HG02852 (cell line): ENCODE results near the gene FAM24A.
A peak's percentile ranks its signal among the peaks of the same experiment; 100 is the strongest.
"Not testable (repeated sequence)": the region's sequence is repeated elsewhere in the genome, so short reads cannot be mapped to it uniquely, and the experiment has no call there.

Experiments used
- ATAC-seq: cut with Tn5 transposase; IDR thresholded peaks from one replicate; pipeline ENCODE4 v1.9.1; 2021; ENCODE audit warnings: mild to moderate bottlenecking, moderate library complexity; ENCODE audit not compliant: unreplicated experiment

Gene FAM24A, protein sequence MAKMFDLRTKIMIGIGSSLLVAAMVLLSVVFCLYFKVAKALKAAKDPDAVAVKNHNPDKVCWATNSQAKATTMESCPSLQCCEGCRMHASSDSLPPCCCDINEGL

DNA sequence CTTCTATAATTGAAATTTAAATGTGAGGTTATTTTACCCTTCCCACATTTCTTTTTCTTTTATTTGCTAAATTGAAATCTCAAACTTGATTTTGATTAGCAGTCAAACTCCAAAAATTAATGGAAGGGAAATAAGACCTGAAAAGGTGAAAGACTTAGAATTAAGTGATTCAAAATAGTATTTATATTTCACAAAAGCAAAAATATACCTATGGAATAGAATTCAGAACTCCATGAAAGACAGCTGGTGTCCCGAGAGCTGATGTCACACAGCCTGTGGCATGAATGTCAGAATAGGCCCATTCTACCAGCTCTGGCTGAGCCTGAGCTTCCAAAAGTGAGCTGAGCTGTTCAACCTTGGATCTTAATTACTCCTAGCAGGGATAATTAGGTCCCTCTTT is at the start of gene FAM24A:
Gene FAM24A (plus strand): TSS at position 301 of the 400 bp plus-strand sequence. CDS start 1,025 bp downstream, outside the sequence.
- ATAC-seq: no peak

- no peak for ATAC-seq
Observed at GRCh38 chr10:122861711-122862161, 48.7 kb upstream of the FAM24A start.

- no peak for ATAC-seq
Observed at GRCh38 chr10:122863216-122864193, 46.9 kb upstream of the FAM24A start.

- no peak for ATAC-seq
Observed at GRCh38 chr10:122864194-122864592, 46.2 kb upstream of the FAM24A start.

- no peak for ATAC-seq
Observed at GRCh38 chr10:122864901-122865300, 45.5 kb upstream of the FAM24A start.

DNA sequence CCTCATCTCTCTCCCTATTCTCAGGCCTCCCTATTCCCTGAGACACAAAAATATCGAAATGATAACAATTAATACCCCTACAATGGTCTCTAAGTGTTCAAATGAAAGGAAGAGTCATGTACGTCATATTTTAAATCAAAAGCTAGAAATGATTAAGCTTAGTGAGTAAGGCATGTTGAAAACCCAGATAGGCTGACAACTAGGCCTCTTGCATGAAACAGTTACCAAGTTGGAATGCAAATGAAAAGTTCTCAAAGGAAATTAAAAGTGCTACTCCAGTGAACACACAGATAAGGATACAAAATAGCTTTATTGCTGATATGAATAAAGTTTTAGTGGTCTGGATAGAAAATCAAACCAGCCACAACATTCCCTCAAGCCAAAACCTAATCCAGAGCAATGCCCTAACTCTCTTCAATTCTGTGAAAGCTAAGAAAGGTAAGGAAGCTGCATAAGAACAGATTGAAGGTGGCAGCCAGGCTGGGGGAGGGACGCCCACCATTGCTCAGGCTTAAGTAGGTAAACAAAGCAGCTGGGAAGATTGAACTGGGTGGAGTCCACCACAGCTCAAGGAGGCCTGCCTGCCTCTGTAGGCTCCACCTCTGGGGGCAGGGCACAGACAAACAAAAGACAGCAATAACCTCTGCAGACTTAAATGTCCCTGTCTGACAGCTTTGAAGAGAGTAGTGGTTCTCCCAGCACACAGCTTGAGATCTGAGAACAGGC is 43.5 kb upstream of the FAM24A start:
- ATAC-seq: not testable (repeated sequence)

DNA sequence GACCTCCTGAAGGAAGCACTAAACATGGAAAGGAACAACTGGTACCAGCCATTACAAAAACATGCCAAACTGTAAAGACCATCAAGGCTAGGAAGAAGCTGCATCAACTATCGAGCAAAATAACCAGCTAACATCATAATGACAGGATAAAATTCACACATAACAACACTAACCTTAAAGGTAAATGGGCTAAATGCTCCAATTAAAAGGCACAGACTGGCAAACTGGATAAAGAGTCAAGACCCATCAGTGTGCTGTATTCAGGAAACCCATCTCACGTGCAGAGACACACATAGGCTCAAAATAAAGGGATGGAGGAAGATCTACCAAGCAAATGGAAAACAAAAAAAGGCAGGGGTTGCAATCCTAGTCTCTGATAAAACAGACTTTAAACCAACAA is 41.6 kb upstream of the FAM24A start:
- ATAC-seq: not testable (repeated sequence)

- ATAC-seq: not testable (repeated sequence)
Observed at GRCh38 chr10:122871947-122872346, 38.5 kb upstream of the FAM24A start.

GRCh38 chr10:122875843-122876466 is 34.5 kb upstream of the FAM24A start:
- no peak for ATAC-seq

- no peak for ATAC-seq
Observed at GRCh38 chr10:122876467-122876855, 33.9 kb upstream of the FAM24A start.

DNA sequence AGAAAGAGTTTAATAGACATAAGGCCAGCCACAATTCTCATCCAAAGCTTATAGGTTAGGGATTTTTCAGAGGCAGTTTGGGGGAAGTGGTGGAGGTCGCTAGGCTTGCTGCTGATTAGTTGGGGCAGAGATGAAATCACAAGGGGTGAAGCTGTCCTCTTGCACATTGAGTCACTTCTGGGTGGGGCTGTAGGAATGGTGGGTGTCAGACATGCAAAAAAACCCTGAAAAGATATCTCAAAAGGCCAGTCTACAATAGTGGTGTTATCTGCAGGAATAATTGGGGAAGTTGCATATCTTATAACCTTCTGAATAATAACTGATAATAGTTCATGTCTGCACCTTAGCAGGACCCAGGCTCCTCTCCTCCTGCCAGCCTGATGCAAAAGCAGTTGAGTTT is 33.1 kb upstream of the FAM24A start:
- ATAC-seq: no peak

DNA sequence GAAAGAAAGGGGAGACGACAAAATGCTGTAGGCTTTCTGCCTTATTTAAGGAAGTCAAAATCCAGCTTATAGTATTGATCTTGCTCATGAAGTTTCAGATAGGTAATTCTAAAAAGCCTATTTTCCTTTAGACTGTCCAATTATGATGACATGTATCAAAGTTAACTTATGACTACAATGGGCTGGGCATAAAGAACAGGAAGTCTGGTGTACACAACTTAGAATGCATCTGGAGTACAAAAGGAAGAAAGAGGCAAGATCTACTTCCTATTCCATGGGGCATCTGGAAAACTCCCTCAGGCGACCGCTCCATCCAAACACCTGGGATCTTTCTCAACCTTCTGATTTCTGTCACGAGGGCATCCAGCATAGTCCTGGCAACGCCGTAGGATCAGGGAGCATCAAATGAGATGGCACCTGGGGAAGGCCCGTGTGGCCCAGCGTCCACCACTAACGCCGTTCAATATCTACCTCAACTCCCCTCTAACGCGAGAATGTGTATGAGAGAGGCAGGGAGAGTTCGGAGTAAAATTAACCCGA is 31.5 kb upstream of the FAM24A start:
- peak; percentile 13 for ATAC-seq

DNA sequence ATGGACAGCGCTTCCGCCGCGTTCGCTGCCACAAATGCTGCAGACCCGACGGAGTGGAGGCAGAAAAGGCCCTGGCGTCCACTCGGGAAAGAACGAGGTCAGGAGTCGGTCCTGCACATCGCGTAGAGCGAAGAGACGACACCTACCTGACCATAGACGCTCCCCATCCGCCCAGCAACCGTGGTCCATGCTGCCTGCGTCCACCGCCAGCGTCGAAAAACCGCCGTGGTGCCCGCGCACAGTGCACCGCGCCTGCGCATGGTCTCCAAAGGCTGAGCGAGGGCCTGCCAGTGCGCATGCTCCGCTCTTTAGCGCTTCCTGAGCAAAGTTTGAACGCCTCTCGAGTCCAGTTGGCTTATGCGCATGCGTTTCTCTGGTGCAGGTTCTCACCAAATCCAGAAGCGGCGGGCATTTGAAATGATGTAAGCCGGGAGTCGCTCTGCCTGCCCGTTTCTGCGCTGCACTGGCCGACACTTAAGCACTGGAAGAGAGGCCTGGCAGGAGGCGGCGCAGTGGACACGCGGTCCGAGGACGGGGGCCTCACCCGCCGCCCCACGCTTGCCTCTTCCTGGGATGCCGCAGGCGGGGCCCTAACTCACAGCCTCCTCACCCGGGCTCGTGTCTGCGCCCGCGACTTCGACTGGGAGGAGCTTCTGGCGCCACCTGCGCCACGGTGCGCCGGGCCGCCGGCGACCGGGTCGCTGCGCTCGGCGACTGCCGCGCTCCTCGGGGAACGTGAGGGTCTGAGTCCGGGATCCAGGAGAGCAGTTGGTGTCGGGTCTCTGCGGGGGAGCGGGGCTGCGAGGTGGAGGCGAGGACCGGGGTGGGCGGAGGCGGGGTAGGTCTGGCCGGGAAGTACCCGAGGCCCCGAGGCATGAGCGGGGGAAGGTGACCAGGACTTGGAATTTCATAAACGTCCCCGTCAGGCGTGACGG is 30.8 kb upstream of the FAM24A start, which contains the start of gene FAM24B:
Gene FAM24B (minus strand): TSS at position 243 of the 935 bp plus-strand sequence. CDS start 29,066 bp downstream, outside the sequence.
- peak; percentile 81 for ATAC-seq

DNA sequence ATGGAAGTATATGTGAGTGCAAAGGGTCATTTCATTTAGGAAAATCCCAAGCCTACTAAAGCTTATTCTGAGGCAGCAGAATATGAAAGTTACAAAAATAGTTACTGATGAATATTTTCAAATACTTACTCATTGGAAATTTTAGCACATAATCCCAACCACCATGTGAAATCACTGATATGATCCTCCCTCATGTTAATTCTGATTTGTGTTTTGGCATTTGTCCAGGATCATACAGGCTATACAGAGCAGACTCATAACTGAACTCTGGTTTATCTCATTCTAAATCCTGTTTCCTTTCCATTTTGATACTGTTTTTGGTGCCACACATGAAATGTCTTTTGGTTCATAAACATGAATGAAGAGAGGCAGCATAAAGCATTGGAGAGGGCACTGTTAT is 27.6 kb upstream of the FAM24A start:
- ATAC-seq: no peak

DNA sequence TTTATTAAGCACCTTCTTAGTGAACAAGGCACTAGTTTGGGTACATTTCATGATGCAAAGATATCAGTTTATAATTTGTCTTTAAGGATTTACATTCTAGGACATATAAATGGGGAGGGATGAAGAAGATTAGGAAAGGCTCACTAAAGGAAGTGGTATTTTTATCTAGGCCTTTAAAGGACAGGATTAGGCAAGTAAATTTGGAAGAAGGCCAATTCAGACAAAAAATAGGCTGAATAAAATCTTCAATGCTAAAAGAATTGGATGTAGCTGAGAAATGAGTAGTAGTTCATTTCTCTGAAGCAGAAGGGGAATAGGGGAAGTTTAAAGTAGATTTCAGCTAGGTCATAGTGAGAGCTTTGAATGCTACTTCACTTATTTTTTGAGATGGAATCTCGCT is 26.2 kb upstream of the FAM24A start:
- no peak for ATAC-seq

DNA sequence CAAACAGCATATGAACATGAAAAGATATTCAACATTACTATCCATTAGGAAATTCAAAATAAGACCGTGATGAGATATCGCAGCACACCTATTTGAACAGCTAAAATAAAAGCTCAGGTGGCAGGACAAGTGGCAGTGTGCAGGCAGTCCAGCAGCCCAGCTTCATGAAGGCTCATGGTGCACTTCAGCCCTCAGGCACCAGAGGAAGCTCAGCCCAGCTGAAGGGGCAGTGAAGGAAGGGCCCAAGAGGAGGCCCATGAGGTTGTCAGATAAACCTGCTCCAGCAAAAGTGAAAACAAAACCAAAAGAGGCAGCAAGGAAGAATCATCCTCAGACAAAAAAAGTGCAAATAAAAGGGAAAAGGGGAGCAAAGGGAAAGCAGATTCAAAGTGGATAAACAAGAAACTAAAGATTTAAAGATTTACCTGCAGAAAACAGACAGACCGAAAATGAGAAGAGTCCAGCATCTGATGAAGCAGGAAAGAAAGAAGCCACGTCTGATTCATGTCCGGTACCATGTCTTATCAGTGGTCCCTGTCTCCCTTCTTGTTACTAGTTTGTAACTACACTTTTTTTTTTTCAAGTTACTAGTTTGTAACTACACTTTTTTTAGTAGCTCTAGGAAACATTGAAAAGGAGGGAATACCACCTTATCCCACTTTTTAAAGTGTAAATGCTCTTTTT is 16.0 kb upstream of the FAM24A start:
- no peak for ATAC-seq

- ATAC-seq: not testable (repeated sequence)
Observed at GRCh38 chr10:122903861-122904260, 6.5 kb upstream of the FAM24A start.

- no peak for ATAC-seq
Observed at GRCh38 chr10:122911889-122912484, 1.6 kb downstream of the FAM24A start.

- ATAC-seq: no peak
Observed at GRCh38 chr10:122915700-122916099, 5.3 kb downstream of the FAM24A start.
